IPS-NIHi7 (cell line): ENCODE data around the gene RALY.
"Not testable (repeated sequence)": the region's sequence is repeated elsewhere in the genome, so short reads cannot be mapped to it uniquely, and the experiment has no call there.

Experiments
- DNase-seq: peaks from one replicate; pipeline ENCODE4 v3.0.0; 2012; ENCODE audit warnings: mixed read lengths; ENCODE audit errors: extremely low spot score

The RALY gene

DNA sequence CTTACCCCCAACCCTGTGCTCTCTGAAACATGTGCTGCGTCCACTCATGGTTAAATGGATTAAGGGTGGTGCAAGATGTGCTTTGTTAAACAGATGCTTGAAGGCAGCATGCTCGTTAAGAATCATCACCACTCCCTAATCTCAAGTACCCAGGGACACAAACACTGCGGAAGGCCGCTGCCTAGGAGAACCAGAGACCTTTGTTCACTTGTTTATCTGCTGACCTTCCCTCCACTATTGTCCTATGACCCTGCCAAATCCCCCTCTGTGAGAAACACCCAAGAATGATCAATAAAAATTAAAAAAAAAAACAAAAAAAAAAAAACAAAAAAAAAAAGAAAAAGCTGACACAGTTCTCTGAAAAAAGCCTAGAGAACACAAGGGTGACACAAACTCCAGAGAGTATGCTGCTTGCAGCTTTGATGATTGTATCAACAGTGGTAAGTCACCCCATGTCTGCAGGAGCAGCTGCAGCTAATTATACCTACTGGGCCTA lies 139.7 kb downstream of the RALY start:
- DNase-seq = not testable (repeated sequence)
